Erythroblast (primary cell): ENCODE measurements around the gene CELSR3.

Experiments
- GATA1 ChIP-seq: IDR thresholded peaks from 2 replicates; pipeline ENCODE4 v1.6.1; 2011; ENCODE audit warnings: low read depth, mild to moderate bottlenecking, control low read depth, low read length, moderate library complexity
- POLR2A ChIP-seq: IDR thresholded peaks from 2 replicates; pipeline ENCODE4 v1.6.1; 2011; ENCODE audit warnings: mild to moderate bottlenecking, low read length

DNA sequence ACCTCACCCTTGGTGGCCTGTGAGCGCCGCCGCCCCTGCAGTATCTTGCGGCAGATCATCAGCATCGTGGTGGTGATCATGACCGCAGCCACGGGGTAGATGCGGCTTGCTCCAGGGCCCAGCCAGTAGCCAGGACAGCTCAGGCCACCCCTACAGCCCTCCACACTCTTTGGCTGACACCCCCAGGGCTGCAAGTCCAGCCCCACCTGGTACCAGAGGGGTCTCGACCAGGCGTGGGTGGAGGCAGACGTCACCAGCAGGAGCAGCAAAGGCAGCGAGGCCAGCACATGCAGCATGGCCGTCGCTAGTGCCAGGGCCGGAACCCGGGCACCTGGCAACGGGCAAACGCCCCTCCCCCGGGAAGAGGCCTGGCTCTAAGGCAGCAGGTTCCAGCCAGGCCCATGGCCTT is 41.2 kb downstream of the CELSR3 start, which contains the start of gene TMEM89:
- TF ChIP-seq POLR2A (no peak), GATA1 (no peak)
